HG03196 (cell line): Measurements from ENCODE around the gene TEKT3.

ENCODE experiments used
- ATAC-seq: cut with Tn5 transposase; IDR thresholded peaks from one replicate; pipeline ENCODE4 v1.9.1; 2021; ENCODE audit not compliant: unreplicated experiment

Gene TEKT3

DNA sequence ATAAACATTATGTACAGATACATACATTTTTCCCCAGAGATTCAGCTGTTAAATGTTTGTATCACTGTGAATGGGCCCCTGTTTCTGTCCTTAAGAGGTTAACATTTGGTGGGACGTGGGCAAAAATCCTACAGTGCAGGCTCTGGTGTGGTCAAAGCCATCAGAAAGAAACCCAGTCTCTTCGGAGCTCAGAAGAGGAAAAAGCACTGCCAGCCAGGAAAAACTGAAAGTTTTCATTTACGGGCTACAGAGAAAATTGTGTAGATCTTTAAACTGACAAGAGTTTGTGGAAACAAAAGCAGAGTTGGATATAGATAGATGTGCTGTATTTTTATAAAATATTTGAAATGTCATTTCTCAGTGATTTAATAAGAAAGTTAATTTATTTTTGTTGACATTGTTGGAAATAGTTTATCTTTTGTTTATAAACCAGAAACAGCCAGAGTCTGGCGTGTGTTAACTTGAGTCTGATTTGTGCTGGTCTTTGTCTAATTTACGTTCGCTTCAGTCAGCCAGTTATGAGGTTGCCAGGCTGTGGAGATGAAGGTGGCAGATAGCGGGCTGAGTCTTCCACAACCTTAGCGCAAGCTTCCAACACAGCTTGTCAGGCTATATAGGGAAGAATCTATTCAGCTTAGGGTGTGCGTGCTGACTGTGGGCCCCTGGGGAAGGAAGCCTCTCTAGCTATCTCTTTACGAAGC lies 9.5 kb upstream of the TEKT3 start:
- ATAC-seq, result no peak

DNA sequence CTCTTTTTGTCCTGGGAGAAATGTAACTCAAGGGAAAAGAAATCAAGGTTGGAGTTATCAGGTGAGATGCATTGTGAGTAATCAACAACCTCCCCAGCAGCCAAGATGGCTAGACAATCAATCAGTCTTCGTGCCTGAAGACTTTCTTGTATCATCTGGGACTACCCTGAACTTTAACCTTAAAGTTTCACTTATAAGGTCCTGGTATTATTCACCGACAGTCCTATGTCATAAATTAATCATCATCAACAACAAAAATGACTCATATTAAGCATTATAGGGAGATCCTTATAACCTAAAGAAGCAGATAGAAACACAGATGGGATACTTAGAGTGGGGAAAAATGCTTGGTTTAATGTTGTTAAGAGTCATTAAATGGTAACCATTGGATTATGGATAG lies 7.7 kb upstream of the TEKT3 start:
- no peak for ATAC-seq

DNA sequence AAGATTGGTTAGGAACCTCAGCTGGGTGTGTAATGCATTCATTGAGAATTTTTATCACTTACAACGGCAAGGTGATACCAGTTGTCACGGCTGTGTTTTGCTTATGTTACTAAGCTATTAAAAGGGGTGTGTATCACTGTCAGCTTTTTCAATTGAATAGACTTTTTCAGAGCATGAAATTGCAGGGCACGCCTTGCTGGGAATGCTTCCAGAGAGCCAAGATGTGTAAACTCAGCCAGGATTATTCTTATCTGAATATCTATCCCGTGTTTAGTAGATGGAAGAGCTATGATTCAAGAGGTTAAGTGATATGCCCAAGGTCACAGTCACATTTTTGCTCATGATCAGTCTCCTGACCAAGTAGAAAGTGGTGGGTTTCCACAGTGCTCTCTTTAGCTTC lies 6.6 kb upstream of the TEKT3 start:
- ATAC-seq, result no peak

DNA sequence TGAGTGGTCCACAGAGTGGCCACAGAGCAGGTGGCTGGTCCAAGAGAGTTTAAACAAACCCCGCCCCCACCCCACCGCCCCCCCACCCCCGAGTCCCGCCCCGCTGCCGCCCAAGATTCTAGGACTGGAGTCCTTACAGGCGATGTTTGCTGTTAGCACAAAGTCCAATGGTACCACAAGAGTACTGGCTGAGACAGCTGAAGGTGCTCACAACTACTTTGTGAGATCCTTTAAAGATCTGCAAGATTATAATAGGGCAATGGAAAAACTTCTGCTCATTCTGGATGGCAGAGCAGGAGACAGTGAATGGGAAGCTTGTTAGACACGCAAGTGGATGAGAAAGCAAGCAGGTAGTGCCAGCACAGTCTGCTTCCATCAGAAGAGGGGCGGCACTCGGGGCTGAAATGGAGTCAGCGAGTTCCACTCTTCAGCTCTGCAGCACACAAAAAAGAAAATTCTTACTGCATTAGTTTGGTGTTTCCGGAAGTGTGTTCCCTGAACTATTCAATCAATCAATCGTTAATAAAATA lies 4.7 kb upstream of the TEKT3 start:
- ATAC-seq, result no peak

DNA sequence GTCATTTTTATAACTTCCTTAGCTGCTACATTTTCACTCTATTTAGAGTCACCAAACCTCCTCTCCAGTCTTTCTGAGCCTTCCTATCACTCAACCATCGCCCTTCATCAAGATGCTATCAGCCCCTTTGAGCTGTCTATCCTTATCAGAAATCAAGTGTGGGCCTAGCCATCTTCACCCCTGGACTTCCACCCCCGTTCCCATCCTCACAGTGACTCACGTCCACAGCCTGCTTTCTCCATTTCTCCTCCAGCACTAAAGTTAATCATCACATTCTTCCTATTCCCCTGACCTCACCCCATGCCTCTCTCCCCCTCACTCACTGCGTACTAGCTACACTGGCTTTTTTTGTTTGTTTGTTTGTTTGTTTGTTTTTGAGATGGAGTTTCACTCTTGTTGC lies 2.4 kb upstream of the TEKT3 start:
- ATAC-seq, result no peak

DNA sequence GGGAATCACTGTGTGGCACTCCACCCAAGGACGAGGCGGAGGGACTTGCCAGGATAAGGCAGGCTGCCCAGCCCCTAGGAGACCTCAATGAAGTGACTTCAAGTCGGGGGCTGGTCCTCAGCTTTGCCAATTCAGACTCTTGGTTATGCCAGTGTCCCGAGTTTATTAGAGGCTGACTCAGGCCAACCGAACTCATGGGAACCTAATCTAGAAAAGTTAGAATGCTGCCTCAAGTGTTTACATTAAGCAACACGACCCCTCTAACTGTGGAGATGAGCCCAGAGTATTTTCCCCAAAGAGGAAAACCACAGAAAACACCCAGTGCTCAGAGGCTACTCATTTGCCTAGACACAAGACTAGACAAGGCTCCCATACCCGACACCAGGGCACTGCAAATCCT lies 1.1 kb upstream of the TEKT3 start:
- no peak for ATAC-seq

DNA sequence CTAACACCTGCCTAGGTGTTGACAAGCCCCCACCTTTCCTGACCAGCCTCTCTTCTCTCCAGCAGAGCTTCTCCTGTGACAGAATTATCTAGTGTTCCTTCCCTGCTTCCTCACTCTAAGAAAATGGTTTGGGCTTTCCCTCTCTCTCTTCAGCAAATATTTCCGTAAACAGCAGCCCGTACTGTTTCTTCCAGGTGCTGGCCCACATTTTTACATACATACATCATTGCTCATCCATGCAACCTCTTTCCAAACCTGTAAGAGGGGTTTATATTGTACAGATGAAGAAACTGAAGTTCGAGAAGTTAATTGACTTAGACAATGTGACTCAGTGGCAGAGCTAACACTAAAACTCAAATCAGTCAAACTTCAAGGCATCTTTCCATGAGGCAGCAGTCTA lies 569 bp upstream of the TEKT3 start:
- ATAC-seq, result no peak

DNA sequence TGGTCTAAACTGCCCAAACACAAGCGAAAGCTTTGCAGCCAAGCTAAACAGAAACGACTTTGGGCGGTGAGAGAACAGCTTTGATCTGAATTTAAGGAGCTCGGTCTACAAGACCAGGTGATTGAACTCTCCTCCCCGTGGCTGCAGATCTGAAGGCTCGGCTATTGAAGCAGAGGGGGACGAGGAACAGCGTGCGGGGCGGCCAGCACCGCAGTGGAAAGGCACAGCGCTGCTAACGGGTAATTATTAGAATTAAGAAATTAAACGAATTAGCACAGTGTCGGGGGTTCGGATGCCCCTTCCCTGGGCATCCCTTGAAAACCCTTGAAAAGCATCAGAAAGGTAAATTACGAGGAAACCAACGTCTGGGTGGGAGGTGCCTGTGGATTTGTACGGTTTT lies 431 bp downstream of the TEKT3 start:
- ATAC-seq, result no peak

DNA sequence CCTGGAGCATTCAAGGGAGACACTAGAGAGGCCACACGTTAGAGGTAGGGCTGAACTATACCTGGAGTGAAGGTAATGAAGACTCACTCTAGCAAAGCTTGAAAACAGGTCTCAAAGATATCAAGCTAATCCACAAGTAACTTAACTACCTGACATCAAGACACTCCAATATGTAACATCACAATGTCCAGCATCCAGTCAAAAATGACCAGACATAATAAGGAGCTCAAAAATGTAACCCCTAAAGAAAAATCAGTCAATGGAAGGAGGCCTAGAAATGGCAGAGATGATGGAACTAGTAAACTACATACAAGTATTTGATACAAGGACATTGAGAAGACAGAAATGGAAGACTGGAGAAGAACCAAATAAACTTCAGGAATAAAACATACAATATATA lies 6.0 kb downstream of the TEKT3 start:
- ATAC-seq, result no peak

DNA sequence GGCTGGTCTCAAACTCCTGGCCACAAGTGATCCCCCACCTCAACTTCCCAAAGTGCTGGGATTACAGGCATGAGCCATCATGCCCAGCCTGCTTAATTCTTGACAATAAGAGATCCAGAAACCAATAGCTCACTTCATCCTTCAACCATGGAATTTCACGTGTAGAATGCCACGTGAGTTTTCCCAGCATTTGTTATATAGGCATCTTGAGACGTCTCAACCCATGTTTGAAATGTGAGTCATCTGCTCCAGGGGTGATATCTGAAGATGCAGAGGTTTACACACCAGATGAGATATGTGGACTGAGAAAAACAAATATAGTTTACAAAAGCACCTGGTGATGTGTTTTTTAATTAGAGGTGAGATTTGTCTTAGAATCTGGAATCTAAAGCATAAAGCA lies 7.1 kb downstream of the TEKT3 start:
- ATAC-seq, result no peak

DNA sequence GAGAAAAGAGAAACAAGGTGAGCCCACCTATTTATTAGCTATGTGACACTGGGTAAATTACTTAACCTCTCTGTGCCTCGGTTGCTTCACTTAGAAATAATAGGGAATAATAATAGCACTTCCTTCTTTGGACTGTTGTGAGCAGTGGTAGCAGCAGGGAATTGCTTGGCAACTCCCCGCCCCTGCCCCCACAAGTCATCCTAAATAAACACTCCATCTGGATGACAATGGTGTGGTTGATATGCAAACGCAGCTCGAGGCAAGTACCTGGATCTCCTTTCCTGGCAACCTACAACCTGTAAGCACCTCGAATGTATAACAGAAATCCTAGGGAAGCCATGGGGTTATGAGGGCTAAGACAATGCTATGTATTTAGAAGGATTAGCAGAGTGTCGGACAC lies 9.1 kb downstream of the TEKT3 start:
- no peak for ATAC-seq

DNA sequence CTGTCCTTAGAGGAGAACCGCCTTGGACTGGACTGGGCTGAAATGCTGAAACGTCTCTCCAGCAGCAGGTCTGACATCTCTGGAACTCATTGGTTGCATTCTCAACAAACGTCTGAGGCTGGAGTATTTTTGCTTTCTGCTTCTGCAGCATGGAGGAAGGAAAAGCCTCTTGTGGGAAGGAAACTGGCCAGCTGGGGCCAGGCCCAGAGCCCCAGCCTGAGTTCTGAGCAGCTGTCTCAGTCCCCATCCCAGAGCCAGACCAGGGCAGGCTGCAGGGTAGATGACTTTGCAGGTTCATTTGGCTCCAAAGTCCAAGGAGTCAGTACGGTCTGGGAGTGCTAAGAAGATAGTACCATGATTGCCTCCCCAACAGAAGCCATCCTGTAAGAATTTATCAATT lies 18.3 kb downstream of the TEKT3 start:
- no peak for ATAC-seq

DNA sequence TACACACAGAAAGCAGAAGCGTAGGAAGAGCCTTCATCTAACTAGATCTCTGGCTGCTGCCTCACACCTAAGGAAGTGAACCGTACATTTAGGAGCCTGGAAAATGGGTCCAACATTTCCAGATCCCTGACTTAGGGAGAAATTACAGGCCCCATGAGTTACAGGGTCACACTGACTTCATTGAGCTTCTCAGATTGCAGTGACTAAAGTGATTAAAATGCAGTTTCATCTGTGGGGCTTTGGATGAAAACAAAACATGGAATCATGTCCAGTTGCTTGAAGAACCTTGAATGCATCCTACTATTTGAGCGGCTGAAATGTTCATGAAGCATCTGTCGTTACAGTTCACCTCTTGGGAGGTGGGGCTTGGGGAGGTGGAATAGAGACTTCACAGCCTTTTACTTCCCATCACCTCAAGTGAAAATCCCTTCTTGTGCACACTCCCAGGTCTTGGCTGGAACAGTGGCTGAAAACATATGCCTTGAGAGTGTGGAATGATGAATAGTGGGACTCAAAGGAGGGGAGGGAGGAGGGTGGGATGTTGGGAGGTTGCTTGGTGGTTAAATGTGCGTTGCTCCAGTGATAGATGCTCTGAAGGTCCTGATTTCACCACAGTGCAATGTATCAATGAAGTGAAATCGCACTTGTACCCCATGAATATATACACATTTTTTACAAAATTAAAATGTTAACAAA lies 19.7 kb downstream of the TEKT3 start:
- ATAC-seq, result no peak

DNA sequence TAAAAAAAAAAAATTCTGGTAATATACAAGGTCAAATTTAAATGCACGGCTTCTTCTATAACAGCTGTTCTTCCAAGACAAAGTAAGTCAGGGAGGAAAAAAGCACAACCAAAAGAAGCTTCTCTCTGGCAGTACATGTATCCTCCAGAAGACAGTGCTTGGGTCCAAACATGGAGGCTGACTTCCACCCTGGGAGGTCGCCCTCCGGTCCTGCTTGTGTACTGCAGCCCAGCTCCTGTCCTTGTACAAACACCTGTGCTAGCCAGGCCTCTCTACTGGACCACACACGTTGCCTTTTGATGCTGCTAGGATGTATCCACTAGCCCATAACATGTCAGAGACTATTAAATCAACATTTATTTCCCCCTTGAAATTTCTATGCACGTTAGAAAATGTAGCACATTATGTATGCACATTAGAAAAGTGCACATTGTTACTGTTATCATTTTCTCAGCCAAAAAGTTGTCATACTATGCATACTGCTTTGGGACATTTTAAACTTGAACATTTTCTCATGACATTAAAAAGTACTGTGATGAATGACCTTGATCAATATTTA lies 21.9 kb downstream of the TEKT3 start:
- no peak for ATAC-seq

DNA sequence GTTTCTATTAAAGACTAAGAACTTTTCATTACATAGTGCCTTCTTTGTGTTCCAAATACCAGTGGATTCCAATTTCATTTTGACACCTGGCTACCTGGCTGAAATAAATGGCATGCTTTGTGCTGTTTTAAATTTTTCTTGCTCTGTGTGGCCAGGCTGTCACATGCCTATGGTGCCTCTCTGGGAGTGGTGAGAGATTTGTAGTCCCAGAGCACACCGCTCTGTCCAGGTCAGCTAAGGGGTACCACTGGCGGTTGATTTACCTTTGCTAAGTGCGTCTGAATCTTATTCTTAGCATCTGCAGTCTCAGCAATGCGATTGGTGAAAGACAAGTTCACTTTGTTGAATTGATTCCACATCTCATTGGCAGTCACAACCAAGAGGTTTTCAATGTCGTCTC lies 29.4 kb downstream of the TEKT3 start:
- ATAC-seq, result no peak

DNA sequence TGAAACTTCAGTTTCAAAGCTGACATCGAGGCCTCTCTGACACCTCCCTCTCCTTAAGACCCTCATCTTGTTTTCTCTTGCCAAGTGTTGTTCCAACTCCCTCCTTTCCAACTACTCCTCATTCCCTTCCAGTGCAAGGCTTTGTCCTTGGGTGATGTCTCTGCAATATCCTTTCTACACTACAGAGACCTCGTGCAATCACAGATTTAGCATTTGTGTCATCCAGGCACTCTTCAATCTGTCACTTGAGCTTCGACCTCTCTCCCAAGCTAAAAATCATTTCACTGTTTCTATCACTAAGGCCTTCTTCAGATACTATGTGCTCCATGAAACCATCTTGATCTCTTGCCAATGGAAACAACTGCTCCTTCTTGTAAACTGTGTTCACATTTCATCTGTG lies 31.6 kb downstream of the TEKT3 start:
- ATAC-seq, result no peak

DNA sequence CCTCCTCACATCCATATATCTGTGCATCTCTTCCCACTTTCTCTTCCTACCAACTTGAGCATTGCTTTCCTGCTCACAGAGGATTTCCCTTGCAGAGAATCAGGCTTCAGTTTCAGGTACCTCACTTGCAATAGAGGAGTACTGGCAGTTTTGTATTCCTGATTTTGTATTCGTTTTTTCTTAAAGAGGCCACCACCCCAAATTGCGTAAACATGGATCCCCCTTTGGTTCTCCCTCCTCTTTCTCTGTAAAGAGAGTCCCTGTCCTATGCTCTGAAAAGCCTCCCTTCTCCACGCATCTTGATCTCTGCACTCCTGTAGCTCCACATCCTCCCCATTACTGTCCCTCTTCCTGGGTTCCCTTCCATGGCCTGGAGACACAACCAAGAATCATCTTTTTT lies 32.2 kb downstream of the TEKT3 start:
- ATAC-seq, result no peak

DNA sequence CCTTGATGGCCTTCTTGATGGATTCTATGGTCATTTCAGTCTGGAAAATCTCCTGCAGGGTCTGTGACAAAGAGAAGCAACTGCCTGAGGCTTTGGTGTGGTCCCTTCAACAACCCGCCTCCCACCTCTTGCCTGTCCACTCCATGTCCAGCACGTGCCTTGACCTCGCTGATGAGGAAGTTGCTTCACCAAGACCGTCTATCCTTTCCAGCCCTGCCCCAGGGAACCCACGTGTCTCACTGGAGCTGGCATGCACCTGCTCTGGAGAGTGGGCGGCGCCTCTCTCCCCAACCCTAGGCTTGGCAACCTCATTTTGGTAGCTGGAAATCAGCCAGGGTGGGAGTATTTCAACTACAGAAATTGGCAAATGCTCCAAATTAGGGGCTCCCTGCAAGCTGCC lies 32.6 kb downstream of the TEKT3 start:
- ATAC-seq, result no peak

DNA sequence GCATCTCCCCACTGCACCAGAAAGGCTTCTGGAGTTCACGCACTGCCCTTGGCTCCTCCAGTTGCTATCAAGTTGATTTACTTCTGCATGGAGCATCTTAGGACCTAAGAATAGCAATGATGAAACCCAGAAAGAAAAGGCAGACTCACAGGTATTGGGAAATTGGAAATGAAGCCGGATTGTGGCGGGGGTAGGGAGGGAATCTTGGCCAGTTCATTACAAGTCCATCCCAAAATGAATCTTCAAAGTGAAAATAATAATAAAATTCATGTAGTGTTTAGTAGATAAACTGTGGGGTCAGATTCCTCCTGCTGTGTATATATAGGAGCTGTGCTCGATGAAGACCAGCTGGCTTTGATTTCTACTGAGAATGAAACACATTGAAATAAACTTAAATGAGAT lies 33.7 kb downstream of the TEKT3 start:
- ATAC-seq, result no peak

DNA sequence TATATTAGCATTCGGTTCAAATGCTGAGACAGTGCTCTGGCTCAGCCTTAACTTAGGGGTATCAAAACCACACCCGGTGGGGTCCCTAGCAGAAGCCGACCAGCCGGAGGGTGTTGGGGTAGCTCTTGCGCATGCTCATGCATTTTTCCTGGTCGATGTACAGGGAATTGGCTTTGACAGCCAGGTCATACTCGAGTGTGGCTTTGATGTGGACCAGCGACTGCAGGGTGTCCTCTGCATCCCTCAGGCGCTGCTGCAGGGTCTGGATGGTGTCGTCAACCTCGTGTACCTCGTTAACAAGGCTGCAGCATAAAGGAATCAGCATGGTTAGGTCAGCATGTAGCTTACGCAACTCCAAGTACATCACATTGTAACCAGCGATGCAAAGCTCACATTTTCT lies 37.5 kb downstream of the TEKT3 start:
- ATAC-seq, result no peak

DNA sequence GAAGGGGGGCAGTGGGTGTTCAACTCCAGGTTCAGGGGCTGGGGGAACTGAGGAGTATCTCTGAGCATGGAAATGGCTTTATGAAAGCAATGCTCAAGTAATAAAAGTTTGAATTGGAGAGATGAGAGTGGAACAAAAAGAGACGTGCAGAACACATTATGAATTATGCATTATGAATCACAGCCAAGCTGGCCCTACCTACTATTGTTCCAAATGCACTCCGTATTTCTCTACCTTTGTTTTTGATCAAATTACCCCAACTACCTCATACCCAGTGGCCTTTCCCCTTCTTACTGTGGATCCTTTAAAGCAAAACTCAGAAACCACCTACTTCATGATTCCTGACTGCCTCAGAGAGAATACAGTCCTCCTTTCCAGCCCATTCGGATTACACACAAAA lies 38.1 kb downstream of the TEKT3 start:
- no peak for ATAC-seq

DNA sequence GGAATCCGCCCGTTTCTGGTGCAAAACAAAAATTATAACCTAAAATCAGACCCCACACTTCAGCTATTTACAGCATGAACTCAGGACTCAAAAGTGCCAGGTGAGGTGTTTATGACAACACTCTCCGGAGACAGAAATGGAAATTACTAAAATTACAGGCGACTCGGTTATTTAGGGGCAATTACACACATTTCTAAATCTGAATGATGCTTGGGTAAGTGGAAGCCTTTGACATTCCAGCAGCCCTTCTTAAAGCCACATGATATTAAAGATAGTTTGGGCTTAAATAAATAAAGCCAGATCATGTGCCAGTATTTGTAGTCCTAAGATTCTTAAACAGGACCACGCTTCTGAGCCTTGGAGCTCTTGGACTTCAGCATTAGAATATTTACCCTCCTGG lies 39.6 kb downstream of the TEKT3 start:
- ATAC-seq, result no peak
